Mesendoderm (in vitro differentiated cells): ENCODE results near the gene PTPA.
A peak's percentile ranks its signal among the peaks of the same experiment; 100 is the strongest.

Experiments used
- DNase-seq: peaks from one replicate; pipeline ENCODE4 v3.0.0; 2013
- H2AK5ac ChIP-seq: 2 replicates; pipeline ENCODE4 v1.6.1; 2013; ENCODE audit warnings: low read length, inconsistent platforms
- H2BK120ac ChIP-seq: 2 replicates; pipeline ENCODE4 v1.6.1; 2013; ENCODE audit warnings: low read depth, mild to moderate bottlenecking, low read length, moderate library complexity, mixed read lengths
- H2BK15ac ChIP-seq: replicated peaks from 2 replicates; pipeline ENCODE4 v1.6.1; 2013; ENCODE audit warnings: low read depth, mild to moderate bottlenecking, moderate library complexity
- H2BK5ac ChIP-seq: 2 replicates; pipeline ENCODE4 v1.6.1; 2013; ENCODE audit warnings: low read length, inconsistent platforms
- H3K18ac ChIP-seq: 2 replicates; pipeline ENCODE4 v1.6.1; 2013; ENCODE audit warnings: mild to moderate bottlenecking, low read length, mixed read lengths
- H3K23ac ChIP-seq: one replicate; pipeline ENCODE4 v1.6.1; 2013; ENCODE audit warnings: low read length
- H3K27ac ChIP-seq: 2 replicates; pipeline ENCODE4 v1.5.1; 2013; ENCODE audit warnings: low read depth, mild to moderate bottlenecking, inconsistent platforms, low read length, moderate library complexity
- H3K27me3 ChIP-seq: 2 replicates; pipeline ENCODE4 v1.6.1; 2013; ENCODE audit warnings: low read length, control low read depth, mild to moderate bottlenecking, inconsistent platforms; ENCODE audit not compliant: insufficient read depth, poor library complexity
- H3K36me3 ChIP-seq: 2 replicates; pipeline ENCODE4 v1.6.1; 2013; ENCODE audit warnings: low read length, inconsistent platforms; ENCODE audit not compliant: control insufficient read depth, insufficient read depth
- H3K4ac ChIP-seq: one replicate; pipeline ENCODE4 v1.6.1; 2013; ENCODE audit warnings: low read depth, mild to moderate bottlenecking, low read length, moderate library complexity
- H3K4me1 ChIP-seq: 2 replicates; pipeline ENCODE4 v1.6.1; 2013; ENCODE audit warnings: low read depth, low read length, inconsistent platforms; ENCODE audit not compliant: control insufficient read depth
- H3K4me2 ChIP-seq: 2 replicates; pipeline ENCODE4 v1.6.1; 2013; ENCODE audit warnings: low read length
- H3K4me3 ChIP-seq: 2 replicates; pipeline ENCODE4 v1.5.1; 2013; ENCODE audit warnings: mild to moderate bottlenecking, low read length
- H3K56ac ChIP-seq: one replicate; pipeline ENCODE4 v1.6.1; 2013; ENCODE audit warnings: low read length
- H3K79me1 ChIP-seq: 2 replicates; pipeline ENCODE4 v1.6.1; 2013; ENCODE audit warnings: low read length, inconsistent platforms
- H3K79me2 ChIP-seq: 2 replicates; pipeline ENCODE4 v1.6.1; 2013; ENCODE audit warnings: mild to moderate bottlenecking, low read length; ENCODE audit not compliant: control insufficient read depth, insufficient read depth
- H3K9ac ChIP-seq: 2 replicates; pipeline ENCODE4 v1.6.1; 2013; ENCODE audit warnings: low read length, inconsistent platforms
- H4K5ac ChIP-seq: one replicate; pipeline ENCODE4 v1.6.1; 2013; ENCODE audit warnings: low read length
- H4K8ac ChIP-seq: one replicate; pipeline ENCODE4 v1.6.1; 2013; ENCODE audit warnings: low read depth, mild to moderate bottlenecking, control low read depth, low read length, moderate library complexity
- WGBS: extraction: QIAGEN DNeasy Blood & Tissue Kit; methylation state at CpG from one replicate; pipeline ENCODE4 v1.1.7; 2013; ENCODE audit warnings: low lambda C conversion rate, missing lambda C conversion rate; ENCODE audit not compliant: insufficient coverage; ENCODE audit errors: extremely low coverage; 5-methylcytosine and 5-hydroxymethylcytosine counted together

Gene PTPA

GRCh38 chr9:129166623-129167557 lies 55.7 kb downstream of the PTPA start:
- peak overlapping the region; percentile 78 for H3K56ac ChIP-seq
- no peaks in the 10 kb centered on the region for H3K79me2 ChIP-seq
- peak; percentile 86 for DNase-seq
- no peak overlapping the region for H3K23ac ChIP-seq
- H3K18ac ChIP-seq, result no peak overlapping the region
- H2BK120ac ChIP-seq, result no peak overlapping the region
- H4K5ac ChIP-seq, result no peak overlapping the region
- peaks cover 7% of the 10 kb centered on the region for H3K4me1 ChIP-seq
- H2BK15ac ChIP-seq, result no peak overlapping the region
- H3K4me3 ChIP-seq, result no peak overlapping the region
- no CpG with 5 or more reads among the region's 18 CpGs for WGBS
- no peaks in the 10 kb centered on the region for H3K27me3 ChIP-seq
- H4K8ac ChIP-seq, result no peak overlapping the region
- no peak overlapping the region for H2BK5ac ChIP-seq
- H3K4me2 ChIP-seq, result peak overlapping the region; percentile 27
- H3K9ac ChIP-seq, result peak overlapping the region; percentile 56
- H2AK5ac ChIP-seq, result no peak overlapping the region
- no peak overlapping the region for H3K4ac ChIP-seq
- H3K36me3 ChIP-seq, result no peaks in the 10 kb centered on the region
- H3K27ac ChIP-seq, result peak overlapping the region; percentile 19
- no peaks in the 10 kb centered on the region for H3K79me1 ChIP-seq

GRCh38 chr9:129170229-129170628 lies 59.0 kb downstream of the PTPA start:
- H3K4me1 ChIP-seq, result peaks cover 7% of the 10 kb centered on the region
- no peak overlapping the region for H3K18ac ChIP-seq
- no peak overlapping the region for H3K4ac ChIP-seq
- no CpG with 5 or more reads among the region's 6 CpGs for WGBS
- no peaks in the 10 kb centered on the region for H3K27me3 ChIP-seq
- no peak overlapping the region for H3K4me3 ChIP-seq
- H3K27ac ChIP-seq, result no peak overlapping the region
- no peaks in the 10 kb centered on the region for H3K36me3 ChIP-seq
- DNase-seq, result no peak
- no peak overlapping the region for H3K23ac ChIP-seq
- H3K79me2 ChIP-seq, result no peaks in the 10 kb centered on the region
- no peaks in the 10 kb centered on the region for H3K79me1 ChIP-seq
- H4K8ac ChIP-seq, result no peak overlapping the region
- no peak overlapping the region for H2BK15ac ChIP-seq
- no peak overlapping the region for H3K9ac ChIP-seq
- no peak overlapping the region for H2BK120ac ChIP-seq
- no peak overlapping the region for H2AK5ac ChIP-seq
- H4K5ac ChIP-seq, result no peak overlapping the region
- H2BK5ac ChIP-seq, result no peak overlapping the region
- H3K56ac ChIP-seq, result no peak overlapping the region
- H3K4me2 ChIP-seq, result no peak overlapping the region

- H3K79me2 ChIP-seq, result peaks cover 6% of the 10 kb centered on the region
- H2AK5ac ChIP-seq, result no peak overlapping the region
- no peak overlapping the region for H3K23ac ChIP-seq
- no peak overlapping the region for H3K4me2 ChIP-seq
- no peaks in the 10 kb centered on the region for H3K36me3 ChIP-seq
- no peak overlapping the region for H3K4me3 ChIP-seq
- no peak overlapping the region for H3K18ac ChIP-seq
- WGBS, result no CpG with 5 or more reads among the region's 7 CpGs
- H3K27ac ChIP-seq, result no peak overlapping the region
- no peak for DNase-seq
- H3K4ac ChIP-seq, result no peak overlapping the region
- H2BK120ac ChIP-seq, result no peak overlapping the region
- no peak overlapping the region for H2BK5ac ChIP-seq
- peaks cover 4% of the 10 kb centered on the region for H3K4me1 ChIP-seq
- no peak overlapping the region for H3K9ac ChIP-seq
- H4K8ac ChIP-seq, result no peak overlapping the region
- H2BK15ac ChIP-seq, result no peak overlapping the region
- no peak overlapping the region for H4K5ac ChIP-seq
- H3K27me3 ChIP-seq, result no peaks in the 10 kb centered on the region
- H3K56ac ChIP-seq, result no peak overlapping the region
- H3K79me1 ChIP-seq, result no peaks in the 10 kb centered on the region
These were observed 61.0 kb downstream of the PTPA start for GRCh38 chr9:129171993-129172751.

- no peak overlapping the region for H2BK120ac ChIP-seq
- DNase-seq, result no peak
- H3K79me1 ChIP-seq, result no peaks in the 10 kb centered on the region
- H3K4me2 ChIP-seq, result no peak overlapping the region
- no CpG with 5 or more reads among the region's 5 CpGs for WGBS
- no peak overlapping the region for H2BK5ac ChIP-seq
- no peak overlapping the region for H3K4ac ChIP-seq
- H3K79me2 ChIP-seq, result peaks cover 8% of the 10 kb centered on the region
- H3K56ac ChIP-seq, result peak overlapping the region; percentile 89
- H2BK15ac ChIP-seq, result no peak overlapping the region
- H3K36me3 ChIP-seq, result no peaks in the 10 kb centered on the region
- H4K5ac ChIP-seq, result no peak overlapping the region
- H3K23ac ChIP-seq, result no peak overlapping the region
- H3K4me3 ChIP-seq, result no peak overlapping the region
- H3K4me1 ChIP-seq, result peaks cover 2% of the 10 kb centered on the region
- no peak overlapping the region for H4K8ac ChIP-seq
- H2AK5ac ChIP-seq, result no peak overlapping the region
- H3K9ac ChIP-seq, result no peak overlapping the region
- H3K18ac ChIP-seq, result no peak overlapping the region
- H3K27ac ChIP-seq, result no peak overlapping the region
- H3K27me3 ChIP-seq, result no peaks in the 10 kb centered on the region
These were observed 61.6 kb downstream of the PTPA start for GRCh38 chr9:129172816-129173215.

GRCh38 chr9:129173296-129174101 lies 62.3 kb downstream of the PTPA start:
- H3K27me3 ChIP-seq, result no peaks in the 10 kb centered on the region
- peak overlapping the region; percentile 89 for H3K9ac ChIP-seq
- no peak overlapping the region for H2BK5ac ChIP-seq
- H3K36me3 ChIP-seq, result no peaks in the 10 kb centered on the region
- H3K56ac ChIP-seq, result peak overlapping the region; percentile 89
- H2AK5ac ChIP-seq, result peak overlapping the region; percentile 40
- H3K18ac ChIP-seq, result peak overlapping the region; percentile 65
- no peaks in the 10 kb centered on the region for H3K4me1 ChIP-seq
- peak overlapping the region; percentile 66 for H3K23ac ChIP-seq
- H2BK120ac ChIP-seq, result no peak overlapping the region
- H3K27ac ChIP-seq, result no peak overlapping the region
- no peak overlapping the region for H3K4ac ChIP-seq
- no peak overlapping the region for H3K4me3 ChIP-seq
- H4K5ac ChIP-seq, result no peak overlapping the region
- no CpG with 5 or more reads among the region's 29 CpGs for WGBS
- H3K4me2 ChIP-seq, result peak overlapping the region; percentile 62
- H2BK15ac ChIP-seq, result no peak overlapping the region
- no peaks in the 10 kb centered on the region for H3K79me1 ChIP-seq
- peaks cover 8% of the 10 kb centered on the region for H3K79me2 ChIP-seq
- no peak for DNase-seq
- no peak overlapping the region for H4K8ac ChIP-seq
